ENCODE data around the gene TRIM25.

TRIM25 gene

GRCh38 chr17:56890390-56890789 lies 23.5 kb downstream of the TRIM25 start:
- POLR2A ChIA-PET = interaction anchor here (1.4 kb wide), 1 partner anchor 23 kb away, joined by 6 read pairs; the partner anchor contains the start of gene TRIM25
- H3K4me1 ChIP-seq (ENCODE audit: control insufficient read depth, insufficient read depth, low read length) = no peaks in the 10 kb centered on the region
- no peaks in the 10 kb centered on the region for H3K9me3 ChIP-seq (ENCODE audit: control insufficient read depth, insufficient read depth, low read depth, low read length)

GRCh38 chr17:56887552-56888467 lies 26.0 kb downstream of the TRIM25 start:
- H3K36me3 ChIP-seq (ENCODE audit: control insufficient read depth in 2 of 2, insufficient read depth in 1 of 2, low read length in 2 of 2) = peaks cover 8 to 62% of the 10 kb centered on the region in 2 experiments
- H3K27ac ChIP-seq (ENCODE audit: extremely low read depth, low read depth, low read length) = no peak overlapping the region
- CTCF ChIA-PET = interaction anchor here (1.2 to 1.3 kb wide), 3 partner anchors 15 to 42 kb away, joined by 3 read pairs; no protein-coding TSS in a partner anchor
- no peaks in the 10 kb centered on the region for H3K4me1 ChIP-seq (ENCODE audit: control insufficient read depth, insufficient read depth, low read length)
- H3K4me3 ChIP-seq (ENCODE audit: low read depth, low read length) = no peak overlapping the region
- POLR2A ChIA-PET = interaction anchor here (1.0 kb wide), 1 partner anchor 26 kb away, joined by 3 read pairs; the partner anchor contains the start of gene TRIM25
- no peak for TF ChIP-seq ZNF362 (tag by site-specific recombination; IDR thresholded peaks at IDR 0.05)
- no peak for TF ChIP-seq REST (tag by site-specific recombination; IDR thresholded peaks at IDR 0.05)
- peak; percentile 35 for TF ChIP-seq SETDB1 (IDR thresholded peaks at IDR 0.05; ENCODE audit: insufficient read length, low read length)
- no peak for TF ChIP-seq ZNF19 (tag by site-specific recombination; IDR thresholded peaks at IDR 0.05; ENCODE audit: low read depth)
- no peaks in the 10 kb centered on the region for H3K9me3 ChIP-seq (ENCODE audit: control insufficient read depth, insufficient read depth, low read depth, low read length)

More at GRCh38 chr17:56890390-56890789, 23.5 kb downstream of the TRIM25 start:
- Histone ChIP-seq H3K36me3 (ENCODE audit: control insufficient read depth in 2 of 2, insufficient read depth in 1 of 2, low read length in 2 of 2) (peaks cover 18 to 85% of the 10 kb centered on the region in 2 experiments), H3K4me3 (ENCODE audit: low read depth, low read length) (no peak overlapping the region), H3K27ac (ENCODE audit: extremely low read depth, low read depth, low read length) (no peak overlapping the region)
- TF ChIP-seq ZNF501 (tag by site-specific recombination; IDR thresholded peaks at IDR 0.05) (no peak), PRDM10 (tag by site-specific recombination; IDR thresholded peaks at IDR 0.05) (no peak), ZFP41 (tag by site-specific recombination; IDR thresholded peaks at IDR 0.05; ENCODE audit: borderline replicate concordance) (no peak), MZF1 (tag by site-specific recombination; IDR thresholded peaks at IDR 0.05; ENCODE audit: borderline replicate concordance) (no peak), ZNF560 (tag by site-specific recombination; IDR thresholded peaks at IDR 0.05; ENCODE audit: borderline replicate concordance) (no peak), ZNF248 (tag by site-specific recombination; IDR thresholded peaks at IDR 0.05) (no peak)
- CTCF ChIA-PET = interaction anchor here (1.0 kb wide), 1 partner anchor 14 kb away, joined by 3 read pairs; no protein-coding TSS in a partner anchor

- Histone ChIP-seq H3K4me3 (ENCODE audit: low read depth, low read length) (no peak overlapping the region), H3K9me3 (ENCODE audit: control insufficient read depth, insufficient read depth, low read depth, low read length) (no peaks in the 10 kb centered on the region), H3K36me3 (ENCODE audit: control insufficient read depth in 2 of 2, insufficient read depth in 1 of 2, low read length in 2 of 2) (peaks cover 1 to 55% of the 10 kb centered on the region in 2 experiments; a peak in 2 of 3 replicates), H3K27ac (ENCODE audit: extremely low read depth, low read depth, low read length) (no peak overlapping the region), H3K4me1 (ENCODE audit: control insufficient read depth, insufficient read depth, low read length) (no peaks in the 10 kb centered on the region)
- CTCF ChIA-PET = no interaction called here
- POLR2A ChIA-PET = no interaction called here
- TF ChIP-seq ZNF626 (tag by site-specific recombination; IDR thresholded peaks at IDR 0.05) (no peak), ZNF510 (tag by site-specific recombination; IDR thresholded peaks at IDR 0.05; ENCODE audit: insufficient replicate concordance) (no peak), ZXDB (tag by site-specific recombination; IDR thresholded peaks at IDR 0.05) (no peak), ZBTB11 (tag by site-specific recombination; conservative IDR thresholded peaks at IDR 0.05; ENCODE audit: low read depth) (no peak), ZNF837 (tag by site-specific recombination; IDR thresholded peaks at IDR 0.05) (no peak), ZNF366 (tag by site-specific recombination; conservative IDR thresholded peaks at IDR 0.05) (no peak), GLIS2 (tag by site-specific recombination; IDR thresholded peaks at IDR 0.05) (no peak)
These were observed 26.7 kb downstream of the TRIM25 start for GRCh38 chr17:56887105-56887504.
